Raji (cell line): ENCODE data around the gene OR4D11.

Source experiments
- POLR2A ChIP-seq: IDR thresholded peaks from 2 replicates; pipeline ENCODE4 v1.6.1; 2011; ENCODE audit warnings: low read depth, low read length, control low read depth; ENCODE audit not compliant: insufficient read depth

OR4D11 gene

GRCh38 chr11:59503276-59503675 lies at the start of gene OR4D11:
Gene OR4D11, plus strand, starts transcription at chr11:59503576. Its CDS starts 0 bp downstream, at chr11:59503576.
- no peak for TF ChIP-seq POLR2A

- no peak for TF ChIP-seq POLR2A
Observed at GRCh38 chr11:59456661-59457060, 46.7 kb upstream of the OR4D11 start, which contains the start of gene OR4D6. Gene OR4D6, plus strand, starts transcription at chr11:59456961. Its CDS starts 0 bp downstream, at chr11:59456961.

- no peak for TF ChIP-seq POLR2A
Observed at GRCh38 chr11:59459916-59460315, 43.5 kb upstream of the OR4D11 start.

- no peak for TF ChIP-seq POLR2A
Observed at GRCh38 chr11:59463190-59463641, 40.2 kb upstream of the OR4D11 start.

GRCh38 chr11:59473015-59473414 lies 30.4 kb upstream of the OR4D11 start, which contains the start of gene OR4D10:
Gene OR4D10, plus strand, starts transcription at chr11:59473315. Its CDS starts 4,115 bp downstream, at chr11:59477430.
- no peak for TF ChIP-seq POLR2A

- TF ChIP-seq POLR2A, result no peak
Observed at GRCh38 chr11:59475176-59475575, 28.2 kb upstream of the OR4D11 start.

GRCh38 chr11:59479906-59480305 lies 23.5 kb upstream of the OR4D11 start:
- TF ChIP-seq POLR2A, result no peak

GRCh38 chr11:59480359-59480758 lies 23.0 kb upstream of the OR4D11 start:
- TF ChIP-seq POLR2A, result no peak

GRCh38 chr11:59501931-59502330 lies 1.4 kb upstream of the OR4D11 start:
- no peak for TF ChIP-seq POLR2A

GRCh38 chr11:59510941-59511589 lies 7.7 kb downstream of the OR4D11 start, which contains the start of gene OR4D9:
Gene OR4D9, plus strand, starts transcription at chr11:59511539. Its CDS starts 3,374 bp downstream, at chr11:59514913.
- no peak for TF ChIP-seq POLR2A

GRCh38 chr11:59511675-59512074 lies 8.3 kb downstream of the OR4D11 start:
- no peak for TF ChIP-seq POLR2A

- TF ChIP-seq POLR2A, result no peak
Observed at GRCh38 chr11:59520741-59521140, 17.4 kb downstream of the OR4D11 start.

GRCh38 chr11:59523541-59523940 lies 20.2 kb downstream of the OR4D11 start:
- TF ChIP-seq POLR2A, result no peak

GRCh38 chr11:59528711-59529110 lies 25.3 kb downstream of the OR4D11 start:
- TF ChIP-seq POLR2A, result no peak

GRCh38 chr11:59532620-59533019 lies 29.2 kb downstream of the OR4D11 start:
- TF ChIP-seq POLR2A, result no peak

- TF ChIP-seq POLR2A, result no peak
Observed at GRCh38 chr11:59534676-59535075, 31.3 kb downstream of the OR4D11 start.
